ENCODE results near the gene GYPA. TPM values are rescaled to one million over a fixed set of nuclear protein-coding genes. Genes with fewer than 3 reads are reported as not detected.
"Not testable (repeated sequence)": the region's sequence is repeated elsewhere in the genome, so short reads cannot be mapped to it uniquely, and the experiment has no call there.

Gene GYPA
- not detected in 2 replicates for total RNA-seq (2014; rRNA removed; shearing (Covaris generic))

DNA sequence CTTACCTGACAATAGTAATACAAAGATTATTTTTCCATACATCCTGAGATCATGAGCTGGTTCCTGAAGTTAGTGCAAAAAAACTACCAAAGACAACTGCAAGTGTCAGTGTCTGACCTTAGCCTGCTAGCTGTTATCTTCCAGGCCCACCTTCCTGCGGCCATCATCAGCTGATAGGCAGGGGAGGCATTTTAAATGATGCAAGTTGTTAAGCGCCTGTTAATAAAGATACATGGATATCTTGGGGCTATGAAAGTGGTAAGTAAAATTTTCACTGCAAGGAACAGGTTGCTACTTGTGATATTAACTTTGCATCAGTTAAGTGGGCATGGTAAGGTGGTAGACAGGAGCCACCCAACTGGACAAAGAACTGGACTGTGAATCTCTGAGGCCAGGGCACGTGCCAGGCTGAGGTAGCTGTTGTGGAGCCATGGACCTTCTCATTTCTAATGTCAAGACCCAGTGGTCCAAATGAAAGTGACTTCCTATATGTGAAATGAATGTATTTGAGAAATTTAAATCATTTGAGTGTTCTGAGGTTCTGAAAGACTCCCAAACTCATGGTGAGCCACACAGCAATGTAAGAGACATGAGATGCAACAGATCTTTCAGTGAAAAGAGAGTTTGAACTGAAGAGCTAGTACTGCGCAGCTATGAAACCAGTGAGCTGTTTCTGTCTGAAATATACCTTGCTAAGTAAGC, at the start of gene GYPA:
Gene GYPA (minus strand): TSS at position 125 of the 702 bp plus-strand sequence. CDS start 83 bp downstream, at position 42.
- not testable (repeated sequence) for DNase-seq (ENCODE audit: low spot score)

DNA sequence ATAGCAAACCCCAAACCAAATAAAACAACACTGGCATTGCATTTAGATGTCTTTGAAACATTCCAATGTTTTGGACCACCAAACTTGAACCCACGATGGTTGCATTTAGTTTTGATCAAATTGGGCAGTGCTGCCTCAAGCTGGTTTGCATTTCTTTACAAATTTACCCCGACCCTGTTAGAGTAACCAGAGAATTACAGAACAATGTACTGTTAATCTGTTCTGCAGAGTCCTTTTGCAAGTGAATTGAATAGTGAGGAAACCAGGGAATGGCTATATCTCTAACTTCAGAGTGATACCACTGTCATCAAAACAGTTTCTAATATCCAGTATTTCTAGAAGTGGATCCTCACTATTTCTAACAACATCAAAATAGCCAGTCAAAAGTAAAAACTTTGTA, 49.5 kb upstream of the GYPA start:
- no peak for DNase-seq (ENCODE audit: low spot score)

DNA sequence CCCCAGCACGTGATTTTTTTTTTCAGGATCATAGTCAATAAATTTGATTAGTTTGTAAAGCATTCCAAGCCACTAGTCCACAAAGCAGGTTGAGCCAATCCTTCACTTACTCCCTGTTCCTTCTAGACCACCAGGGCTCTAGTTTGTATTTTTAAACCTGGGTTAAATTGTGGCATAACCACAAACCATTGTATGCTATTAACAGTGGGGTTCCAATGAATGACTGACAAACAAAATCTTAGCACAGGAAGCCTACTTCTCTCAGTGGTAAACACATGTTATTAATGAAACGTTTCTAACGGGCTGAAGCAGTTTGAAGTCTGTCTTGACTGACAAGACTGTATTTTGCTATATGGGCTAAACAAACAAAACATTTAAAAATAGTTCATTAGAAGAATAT, 48.6 kb upstream of the GYPA start:
- DNase-seq (ENCODE audit: low spot score) = no peak

DNA sequence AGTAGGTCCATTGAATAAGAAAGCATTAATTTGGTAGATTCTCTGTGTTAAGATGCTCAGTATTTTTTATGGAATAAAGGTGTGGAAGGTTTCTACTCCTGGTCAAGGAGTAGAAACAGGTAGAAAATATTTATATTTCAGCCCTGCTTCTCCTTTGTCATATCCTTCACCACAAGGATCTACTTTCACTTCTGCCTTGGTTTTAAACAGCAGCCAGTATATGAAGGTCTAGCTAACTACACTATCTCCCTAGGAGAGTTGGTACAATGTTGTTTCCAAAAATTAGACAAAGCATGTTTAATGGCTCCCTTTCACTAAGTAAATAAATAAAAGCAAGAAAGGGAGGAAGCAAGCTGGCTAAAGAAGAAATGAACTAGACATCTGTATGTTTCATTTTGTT, 44.6 kb upstream of the GYPA start:
- DNase-seq (ENCODE audit: low spot score) = no peak

DNA sequence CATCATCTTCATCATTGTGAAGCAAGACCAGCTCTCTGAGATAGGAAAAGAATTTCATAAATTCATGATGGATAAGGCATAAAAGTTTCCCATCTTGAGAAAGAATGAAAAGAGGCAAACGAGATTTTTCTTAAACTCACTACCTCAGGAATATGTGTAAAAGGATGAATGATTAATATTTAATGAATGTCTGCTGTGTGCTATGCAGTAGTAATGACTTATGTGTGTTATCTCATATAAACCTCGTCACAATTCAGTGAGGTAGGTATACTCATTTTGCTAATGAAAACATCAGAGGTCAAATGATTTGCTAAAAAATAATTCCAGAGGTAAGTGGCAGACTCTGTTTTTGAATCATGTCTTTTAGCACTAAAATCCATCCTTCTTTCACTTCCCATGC, 42.6 kb upstream of the GYPA start:
- DNase-seq (ENCODE audit: low spot score) = no peak

DNA sequence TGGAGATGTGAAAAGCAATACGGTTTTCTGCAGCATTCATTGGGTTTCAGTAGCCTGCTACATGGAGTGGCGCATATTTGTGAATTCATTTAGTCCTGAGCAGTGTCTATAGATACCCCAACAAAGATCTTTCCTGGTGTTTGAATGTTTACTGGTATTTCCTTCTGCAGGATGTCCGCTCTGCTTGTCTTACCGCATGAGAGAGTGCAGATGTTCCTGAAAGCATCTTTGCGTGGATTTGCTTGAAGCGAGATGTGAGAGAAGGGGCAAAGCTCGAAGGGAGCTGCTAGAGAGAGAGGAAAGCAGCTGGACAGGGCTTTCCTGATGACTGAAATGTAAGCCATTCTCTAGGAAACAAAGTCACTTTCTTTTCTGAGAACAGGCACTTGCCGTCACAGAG, 40.9 kb upstream of the GYPA start:
- no peak for DNase-seq (ENCODE audit: low spot score)

DNA sequence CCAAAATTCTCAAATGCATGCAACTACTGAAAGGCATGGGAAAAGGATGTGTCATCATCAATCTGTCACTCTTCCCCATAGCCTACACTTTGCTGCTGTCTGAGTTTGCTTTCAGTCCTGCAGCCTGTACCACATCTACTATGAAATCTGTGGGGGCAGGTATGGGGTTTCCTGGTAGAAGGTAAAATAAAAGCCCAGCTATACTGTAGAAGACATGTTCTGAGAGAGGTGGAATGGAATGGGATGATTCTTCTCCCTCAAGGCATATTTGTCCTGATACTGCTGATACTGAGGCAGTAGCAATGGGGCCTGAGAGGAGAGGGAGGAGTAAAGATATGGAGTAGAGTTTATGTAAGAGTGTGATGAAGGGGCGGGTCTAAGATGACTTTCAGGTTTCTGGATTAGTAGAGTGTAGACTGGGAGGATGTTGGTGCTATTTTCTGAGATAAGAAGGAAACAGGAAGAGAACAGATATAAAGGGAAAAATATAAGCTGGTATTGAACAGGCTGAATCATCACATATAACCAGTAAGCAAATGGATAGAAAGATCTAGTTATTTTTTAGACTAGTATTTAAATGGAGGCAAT, 38.7 kb upstream of the GYPA start:
- no peak for DNase-seq (ENCODE audit: low spot score)

DNA sequence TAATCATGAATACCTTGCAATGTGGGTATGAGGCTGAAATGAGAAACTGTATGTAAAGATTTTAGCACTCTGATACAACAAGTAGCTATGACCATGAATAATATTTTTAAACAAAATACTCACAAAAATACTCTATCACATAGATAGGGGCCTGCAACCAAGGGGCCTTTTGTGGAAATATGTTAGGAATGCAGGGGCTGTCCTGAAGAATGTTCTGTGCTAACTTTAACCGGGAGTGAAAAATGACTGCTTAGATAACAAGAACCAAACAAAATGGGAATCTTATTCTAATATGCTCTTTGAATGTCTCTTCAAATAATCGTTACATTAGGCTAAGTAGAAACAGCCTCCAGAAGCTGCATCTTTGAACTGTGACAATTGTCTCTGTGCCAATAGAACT, 37.9 kb upstream of the GYPA start:
- no peak for DNase-seq (ENCODE audit: low spot score)

DNA sequence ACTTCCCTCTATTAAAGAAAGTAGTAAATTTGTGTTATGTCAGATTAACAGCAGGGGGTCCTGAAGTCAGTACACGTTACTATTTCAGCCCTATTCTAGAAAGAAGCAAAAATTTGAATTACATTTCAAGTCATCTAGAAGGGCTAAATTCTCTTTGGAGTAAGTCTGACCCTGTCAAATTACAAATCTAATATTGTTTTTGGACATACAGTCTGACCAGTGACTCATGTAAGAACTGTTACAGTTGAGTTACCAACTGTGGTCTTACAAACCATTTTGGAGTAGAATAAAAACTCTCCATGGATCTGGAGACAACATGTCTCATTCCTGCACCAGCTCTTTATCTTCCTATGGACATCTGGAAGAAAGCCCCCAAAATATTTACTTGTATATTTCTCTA, 36.0 kb upstream of the GYPA start:
- no peak for DNase-seq (ENCODE audit: low spot score)

DNA sequence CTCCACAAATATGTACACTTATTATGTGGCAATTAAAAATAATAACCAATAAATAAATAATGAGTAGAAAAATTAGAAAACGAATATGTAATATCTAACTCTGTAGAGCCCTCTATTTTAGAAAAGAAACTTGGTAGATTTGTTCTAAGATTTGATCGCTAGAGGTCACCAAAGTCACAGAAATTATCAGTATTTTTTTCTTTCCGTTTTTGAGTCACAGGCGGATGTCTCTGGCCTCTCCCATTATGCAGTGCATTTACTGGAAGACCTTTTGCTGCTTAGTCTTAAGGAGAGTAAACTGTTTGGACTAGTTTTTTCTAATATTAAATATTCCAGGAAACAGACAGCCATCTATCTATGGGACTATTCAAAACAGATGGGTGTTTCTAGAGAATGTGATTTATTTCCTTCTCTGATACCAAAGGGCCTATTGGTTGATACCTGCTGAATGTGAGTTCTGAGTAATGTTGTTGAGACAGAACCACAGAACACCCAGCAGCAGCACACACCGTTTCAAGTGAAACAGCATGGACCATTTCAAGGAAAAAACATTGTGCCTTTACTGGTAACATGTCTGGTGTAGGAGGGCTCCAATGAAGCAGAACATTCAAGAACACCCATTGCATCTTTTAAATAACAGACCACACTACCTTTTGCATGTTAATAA, 34.0 kb upstream of the GYPA start:
- DNase-seq (ENCODE audit: low spot score) = peak; percentile 50

DNA sequence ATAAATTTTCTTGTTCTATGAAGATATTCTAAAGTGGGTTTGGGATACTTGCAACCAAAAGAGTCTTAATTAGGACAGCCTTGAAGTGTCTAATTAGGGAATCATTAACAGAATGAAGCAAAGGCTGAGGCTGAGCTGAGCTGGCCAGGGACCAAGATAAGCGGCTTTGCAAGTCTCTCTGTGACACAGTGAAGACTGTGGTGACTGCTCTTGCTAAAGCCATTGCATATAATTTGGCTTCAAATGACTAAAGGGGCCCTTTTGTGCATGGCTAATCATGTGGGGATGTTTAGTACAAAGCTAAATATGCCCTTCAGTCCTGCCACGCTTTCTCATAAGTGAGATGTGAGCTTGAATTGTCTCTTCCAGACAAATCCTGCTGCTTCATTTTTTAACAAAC, 31.2 kb upstream of the GYPA start:
- DNase-seq (ENCODE audit: low spot score) = no peak

DNA sequence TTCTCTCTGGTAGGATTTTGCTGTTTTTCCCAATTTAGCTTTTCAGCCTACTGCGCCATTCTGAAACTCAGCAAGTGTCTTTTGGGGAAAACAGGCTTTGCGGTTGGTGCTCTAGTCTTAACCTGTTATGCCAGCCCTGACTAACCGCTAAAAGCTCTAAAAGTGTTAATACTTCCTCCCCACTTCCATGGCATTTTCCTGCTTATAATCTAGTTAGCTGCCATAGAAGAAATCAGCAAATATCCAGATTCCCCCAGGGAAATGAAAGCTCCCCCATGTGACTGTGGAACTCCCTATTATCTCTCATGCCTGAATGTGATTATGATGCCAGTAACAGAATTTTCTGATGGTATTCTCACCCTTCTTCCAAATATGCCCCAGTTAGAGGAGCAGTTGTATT, 28.7 kb upstream of the GYPA start:
- no peak for DNase-seq (ENCODE audit: low spot score)

DNA sequence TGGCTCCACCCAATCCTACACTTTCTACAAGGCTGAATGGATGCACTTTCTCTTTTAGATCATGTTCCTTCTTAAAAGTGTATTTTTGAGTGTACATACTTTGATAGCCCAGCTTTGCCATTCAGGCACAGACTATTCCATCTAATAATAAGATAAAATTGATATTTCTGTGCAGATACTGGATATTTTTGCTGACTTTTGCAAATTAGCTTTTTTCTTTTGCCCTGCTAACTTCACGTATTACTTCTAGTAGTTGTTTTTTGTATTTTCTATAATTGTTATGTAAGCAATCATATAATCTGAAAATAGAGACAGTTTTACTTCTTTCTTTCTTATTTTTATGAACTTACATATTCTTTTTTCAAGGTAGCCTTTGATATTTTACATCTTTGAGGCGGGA, 13.5 kb upstream of the GYPA start:
- no peak for DNase-seq (ENCODE audit: low spot score)

DNA sequence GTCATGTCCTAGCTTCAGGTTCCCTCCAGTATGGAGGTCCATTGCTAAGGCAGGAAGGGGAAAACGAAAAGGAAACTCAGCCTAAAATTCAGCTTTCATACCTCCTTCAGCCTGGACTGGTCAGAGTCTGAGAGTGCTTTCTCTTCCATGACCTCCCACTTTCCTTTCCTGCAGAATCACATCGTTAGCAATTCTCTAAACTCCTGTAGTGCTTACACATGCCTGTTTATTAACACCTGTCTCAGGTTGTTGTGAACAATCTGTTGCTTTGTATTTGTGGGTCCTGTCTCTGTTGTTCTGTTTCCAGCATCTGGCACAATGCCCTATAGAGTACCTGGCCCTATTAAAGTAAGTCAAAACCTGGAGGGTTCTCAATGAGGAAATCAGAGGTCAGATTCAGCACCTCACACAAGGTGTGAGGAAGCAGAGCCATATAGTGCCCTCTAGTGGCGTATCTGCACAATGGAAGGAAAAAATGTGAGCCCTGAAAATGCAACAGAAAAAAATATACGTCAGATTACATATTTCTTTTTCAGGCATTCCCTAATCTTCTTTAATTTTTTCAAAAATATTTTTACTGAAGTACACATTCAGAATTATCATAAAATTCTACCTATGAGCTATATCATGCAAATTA, 2.3 kb upstream of the GYPA start:
- DNase-seq (ENCODE audit: low spot score) = peak; percentile 13

DNA sequence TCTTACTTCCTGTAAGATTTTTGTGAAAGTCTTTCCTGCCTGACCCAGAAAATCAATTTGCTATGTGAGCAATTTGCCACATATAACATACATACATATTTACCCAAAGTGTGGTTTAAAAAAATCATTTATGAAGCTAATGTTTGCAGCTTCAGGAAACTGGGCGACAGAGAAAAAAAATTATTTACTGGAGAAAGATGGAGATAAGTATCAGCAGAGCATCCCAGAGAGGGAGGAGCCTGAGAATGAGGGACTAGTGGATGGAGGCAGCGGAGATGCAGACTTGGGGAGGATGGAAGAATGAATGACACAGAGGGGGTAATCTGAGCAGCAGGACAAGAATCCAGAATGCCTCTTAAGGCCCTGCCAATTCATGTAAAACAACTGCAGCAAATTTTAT, 975 bp upstream of the GYPA start:
- DNase-seq (ENCODE audit: low spot score) = no peak

DNA sequence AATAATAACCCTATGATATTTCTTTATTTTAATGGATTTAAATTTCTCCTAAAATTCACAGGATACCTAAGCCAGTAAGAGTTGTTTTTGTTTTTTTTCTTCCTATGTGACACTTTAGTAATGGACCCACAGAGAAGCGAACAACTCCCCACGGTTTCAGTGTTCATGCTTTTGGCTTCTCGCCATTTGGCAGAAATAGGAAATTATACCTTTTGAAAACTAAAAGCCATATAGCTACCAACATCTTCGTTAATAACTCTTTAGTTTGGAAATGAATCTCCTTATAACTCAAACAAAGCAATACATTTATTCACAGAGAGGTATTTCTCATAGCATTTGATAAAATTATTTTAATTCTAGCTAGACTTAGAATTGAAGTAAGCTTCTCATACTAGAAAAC, 527 bp downstream of the GYPA start:
- not testable (repeated sequence) for DNase-seq (ENCODE audit: low spot score)

DNA sequence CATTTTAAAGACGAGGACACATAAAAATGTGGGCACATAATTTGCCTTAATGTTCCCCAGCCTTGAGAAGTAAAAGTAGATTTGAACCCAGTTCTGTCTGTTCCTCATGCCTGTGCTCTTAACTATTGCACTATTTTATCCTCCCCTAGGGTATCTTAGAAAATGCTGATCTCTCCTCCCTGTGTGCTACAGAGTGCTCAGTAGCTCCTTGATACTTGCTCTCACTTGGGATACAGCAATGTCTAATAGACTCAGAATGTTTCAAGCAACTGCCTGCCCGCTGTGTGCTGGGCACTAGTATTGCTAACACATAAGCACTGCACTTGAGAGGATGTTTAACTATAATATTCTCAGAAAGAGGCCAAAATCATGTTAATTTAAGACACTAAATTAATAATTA, 971 bp downstream of the GYPA start:
- not testable (repeated sequence) for DNase-seq (ENCODE audit: low spot score)

DNA sequence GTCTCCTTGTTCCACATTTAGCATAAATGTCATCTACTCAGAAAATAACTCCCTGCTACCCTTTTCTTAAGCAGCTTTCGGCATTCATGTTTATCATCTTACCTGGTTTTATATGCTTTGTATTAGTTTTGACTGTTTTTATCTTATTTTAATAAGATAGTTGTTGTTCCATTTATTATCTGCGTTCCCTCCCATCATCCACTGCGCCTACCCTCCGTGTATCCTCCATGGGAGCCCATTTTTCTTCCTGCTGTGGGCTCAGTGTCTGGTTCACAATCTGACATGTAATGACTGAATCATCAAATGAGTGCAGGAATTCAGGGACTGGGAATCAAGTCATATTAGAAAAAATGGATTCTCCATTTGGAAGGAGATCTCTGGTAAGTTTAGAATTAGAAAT, 2.3 kb downstream of the GYPA start:
- DNase-seq (ENCODE audit: low spot score) = not testable (repeated sequence)

DNA sequence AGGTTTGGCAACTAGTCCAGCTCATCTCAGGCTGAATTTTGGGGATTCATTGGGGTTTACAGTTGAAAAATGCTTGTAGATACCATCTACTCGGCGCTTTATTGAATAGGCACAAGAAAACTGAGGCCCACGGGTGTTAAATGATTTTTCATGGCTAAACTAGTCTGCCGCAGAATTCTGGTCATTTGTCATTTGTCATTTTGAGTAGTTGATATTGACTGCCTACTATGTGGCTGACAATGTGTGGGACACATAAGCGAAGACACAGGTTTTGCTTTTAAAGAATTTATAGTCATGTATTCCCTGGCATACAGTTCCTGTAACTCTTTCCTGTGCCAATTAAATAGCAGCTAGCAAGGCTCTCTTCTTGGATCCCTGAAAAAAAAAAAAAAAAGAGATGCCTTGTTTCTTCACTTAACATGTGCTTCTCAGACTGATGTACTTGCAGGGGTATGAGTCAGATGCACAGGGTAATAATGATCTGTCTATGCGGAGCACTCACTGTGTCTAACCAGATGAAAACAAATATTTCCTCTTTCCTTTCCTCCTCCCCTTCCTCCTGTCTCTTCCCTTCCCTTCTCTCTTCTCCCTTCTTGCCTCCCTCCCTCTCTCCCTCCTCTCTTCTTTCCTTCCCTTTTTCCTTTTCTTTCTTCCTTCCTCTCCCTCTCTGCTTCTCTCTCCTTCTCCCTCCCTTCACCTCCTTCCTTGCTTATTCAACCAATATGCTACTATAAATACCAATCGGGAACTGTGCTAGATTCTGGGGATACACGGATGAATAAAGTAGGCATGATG, 3.2 kb downstream of the GYPA start:
- DNase-seq (ENCODE audit: low spot score) = not testable (repeated sequence)

DNA sequence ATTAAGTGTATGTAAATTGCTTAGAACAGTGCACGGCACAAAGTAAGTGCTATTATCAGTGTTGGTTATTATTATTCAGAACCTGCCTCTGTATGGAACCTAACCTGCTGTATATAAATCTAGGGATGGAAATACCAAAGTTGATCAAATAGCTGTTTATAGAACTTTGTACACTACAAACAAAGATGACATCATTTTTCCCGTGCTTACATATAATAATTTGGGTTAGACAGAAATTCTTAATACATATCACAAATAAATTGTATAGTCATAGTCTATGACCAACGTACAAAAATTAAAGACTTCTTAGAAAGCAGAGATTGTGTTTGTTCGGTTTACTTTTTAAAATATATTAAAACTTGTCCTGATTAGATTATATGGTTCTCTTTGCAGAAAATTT, 4.3 kb downstream of the GYPA start:
- not testable (repeated sequence) for DNase-seq (ENCODE audit: low spot score)

DNA sequence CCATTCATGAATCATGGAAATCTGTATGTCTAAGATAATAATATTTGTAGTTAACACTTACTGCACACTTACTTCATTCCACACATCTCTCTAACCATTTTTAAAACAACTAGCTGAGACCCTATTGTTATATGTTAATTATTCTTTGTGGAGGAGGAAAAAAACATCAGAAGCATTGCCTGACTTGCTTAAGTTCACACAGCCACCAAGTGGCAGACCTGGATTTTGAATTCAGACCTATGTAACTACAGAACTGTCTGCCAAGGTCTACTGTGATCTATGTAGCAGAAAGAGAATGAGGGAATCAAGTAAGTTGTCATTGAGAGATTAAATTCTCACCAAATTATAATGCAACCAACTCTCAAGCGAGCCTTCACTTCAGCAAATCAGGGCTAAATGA, 10.4 kb downstream of the GYPA start:
- DNase-seq (ENCODE audit: low spot score) = not testable (repeated sequence)

DNA sequence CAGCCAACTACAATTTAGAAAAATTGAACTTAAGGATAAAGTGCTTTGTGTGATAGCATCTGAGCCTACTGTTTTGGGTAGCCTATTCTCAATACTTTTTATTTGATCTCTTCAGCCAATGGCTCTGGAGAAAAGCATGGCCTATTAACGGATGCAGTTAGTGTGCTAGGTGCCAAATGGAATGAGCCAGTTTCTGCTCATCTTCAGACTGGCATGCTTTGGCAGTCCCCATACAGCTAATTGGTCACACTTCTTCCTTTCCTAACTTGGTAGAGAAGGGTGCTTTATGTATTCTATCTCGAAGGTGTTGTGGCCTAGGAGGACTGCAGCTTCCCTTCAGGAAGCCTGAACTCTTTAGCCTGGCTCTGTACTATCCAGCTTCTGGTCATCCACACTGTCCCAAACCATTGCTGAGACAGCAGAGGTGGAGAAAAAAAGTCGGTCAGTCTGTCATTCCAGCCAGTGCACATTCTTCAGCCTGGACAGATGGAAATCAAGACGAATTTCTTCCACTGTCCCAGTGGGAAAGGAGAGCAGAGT, 11.1 kb downstream of the GYPA start:
- DNase-seq (ENCODE audit: low spot score) = not testable (repeated sequence)
